COR-L47 (cell line): ENCODE data around the gene THADA.

Experiments used
- DNase-seq: peaks from one replicate; lab custom pipeline; 2025; lab: John Stamatoyannopoulos, UW

THADA gene

GRCh38 chr2:43509886-43510285 lies 86.0 kb downstream of the THADA start:
- DNase-seq, result no peak

DNA sequence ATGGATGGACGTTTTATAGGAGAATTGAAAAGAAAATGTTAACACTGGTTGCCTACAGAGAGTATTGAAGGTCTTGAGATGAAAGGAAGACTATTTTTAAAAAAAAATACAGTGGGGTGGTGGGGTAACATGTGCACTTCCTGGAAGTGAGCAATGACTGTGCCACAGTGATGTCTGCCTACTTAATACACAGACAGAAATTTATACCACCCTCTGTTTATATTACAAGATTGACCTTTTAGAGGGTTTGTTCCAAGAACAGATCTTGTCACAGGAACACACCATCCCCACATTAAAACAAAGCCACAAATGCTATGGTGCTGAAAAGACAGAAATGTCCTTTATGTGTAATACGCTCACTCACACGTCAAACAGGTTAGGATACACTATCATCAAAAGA lies 87.6 kb downstream of the THADA start:
- no peak for DNase-seq

GRCh38 chr2:43507137-43507536 lies 88.7 kb downstream of the THADA start:
- DNase-seq, result no peak

DNA sequence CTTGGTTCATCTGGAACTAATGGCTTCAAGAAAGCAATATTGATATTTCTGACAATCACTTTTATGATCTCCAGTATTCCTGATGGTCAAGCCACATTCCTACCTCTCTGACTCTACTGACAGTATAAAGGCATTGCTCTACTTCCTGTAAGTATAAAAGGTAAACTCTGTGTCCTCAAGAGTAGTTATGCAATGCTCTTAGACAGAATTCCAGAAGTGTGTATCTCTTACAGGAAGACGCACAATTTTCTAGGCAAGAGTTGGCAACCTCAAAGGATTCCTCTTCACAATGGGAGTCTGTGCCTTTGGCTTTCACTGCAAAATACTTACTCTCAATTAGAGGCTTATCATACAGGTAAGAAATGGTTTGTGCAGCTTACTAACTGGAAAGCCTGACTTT lies 100.1 kb downstream of the THADA start:
- no peak for DNase-seq

DNA sequence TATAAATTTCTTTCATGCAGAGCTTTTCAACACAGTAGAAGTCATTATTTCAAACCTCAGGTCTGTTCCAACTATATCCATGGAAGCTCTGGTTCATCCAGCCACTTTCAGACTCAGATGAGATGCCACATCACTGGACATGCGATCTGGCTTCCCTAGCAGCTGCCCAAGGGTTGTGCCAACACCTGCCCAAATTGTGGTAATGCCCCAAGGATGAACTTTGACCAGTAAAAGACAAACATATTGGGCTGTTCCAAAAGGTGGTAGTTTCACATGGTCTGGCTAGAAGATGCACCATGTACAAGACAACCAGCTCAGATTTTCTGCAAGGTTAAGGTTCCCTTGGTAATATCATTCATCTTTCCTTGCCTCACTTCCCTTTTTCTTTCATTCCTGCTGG lies 101.9 kb downstream of the THADA start:
- DNase-seq, result no peak

DNA sequence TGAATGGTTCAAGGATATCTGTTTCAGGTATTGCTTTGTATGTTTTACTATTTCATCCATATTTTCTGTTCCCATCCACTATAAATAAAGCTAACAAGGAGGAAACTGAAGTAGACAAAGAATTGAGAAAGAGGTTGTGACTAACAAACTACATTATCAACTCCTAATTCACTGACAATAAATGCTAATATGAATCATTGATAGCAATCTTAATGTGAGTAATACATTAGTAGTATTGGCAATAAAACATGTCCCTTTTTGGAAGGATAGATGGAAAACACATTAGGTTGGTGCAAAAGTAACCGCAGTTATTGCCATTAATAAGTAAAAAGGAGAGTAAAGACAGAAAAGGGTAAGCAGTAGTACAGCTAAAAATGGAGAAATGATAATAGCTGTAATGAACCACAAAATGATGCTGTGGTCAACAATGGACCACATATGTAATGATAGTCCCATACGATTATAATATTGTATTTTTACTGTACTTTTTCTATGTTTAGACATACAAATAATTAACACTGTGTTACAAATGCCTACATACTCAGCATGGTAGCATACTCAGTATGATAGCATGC lies 104.7 kb downstream of the THADA start:
- no peak for DNase-seq

DNA sequence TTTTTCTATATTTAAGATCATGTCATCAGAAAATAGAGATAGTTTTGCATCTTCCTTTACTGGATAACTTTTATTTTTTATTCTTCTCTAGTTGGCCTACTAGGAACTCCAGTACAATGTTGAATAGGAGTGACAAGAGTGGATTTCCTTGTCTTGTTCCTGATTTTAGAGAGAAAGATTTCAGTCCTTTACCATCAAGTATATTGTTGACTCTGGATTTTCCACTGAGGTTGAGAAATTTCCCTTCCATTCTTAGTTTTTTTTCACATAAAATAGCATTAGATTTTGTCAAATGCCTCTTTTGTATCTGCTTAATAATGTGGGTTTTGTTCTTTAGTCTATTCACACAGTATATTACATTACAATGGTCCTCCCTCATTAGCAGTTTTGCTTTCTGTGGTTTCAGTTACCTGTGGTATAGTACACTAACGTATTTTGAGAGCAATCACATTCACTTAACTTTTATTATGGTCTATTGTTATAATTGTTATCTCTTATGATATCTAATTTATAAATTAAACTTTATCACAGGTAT lies 105.5 kb downstream of the THADA start:
- DNase-seq, result no peak

DNA sequence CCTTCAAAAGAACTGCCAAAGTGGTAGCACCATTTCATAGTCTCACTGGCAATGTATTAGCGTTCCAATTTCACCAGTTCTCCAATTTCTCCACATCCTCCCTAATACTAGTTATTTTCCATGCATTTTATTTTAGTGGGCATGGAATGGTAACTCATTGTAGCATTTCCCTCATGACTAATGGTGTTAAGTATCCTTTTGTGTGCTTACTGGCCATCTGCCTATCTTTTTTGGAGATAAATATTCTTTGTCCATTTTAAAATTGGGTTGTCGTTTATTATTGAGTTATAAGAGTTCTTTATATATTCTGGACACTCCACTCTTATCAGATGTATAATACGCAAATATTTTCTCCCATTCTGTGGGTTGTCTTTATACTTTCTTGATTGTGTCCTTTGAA lies 107.1 kb downstream of the THADA start:
- no peak for DNase-seq

DNA sequence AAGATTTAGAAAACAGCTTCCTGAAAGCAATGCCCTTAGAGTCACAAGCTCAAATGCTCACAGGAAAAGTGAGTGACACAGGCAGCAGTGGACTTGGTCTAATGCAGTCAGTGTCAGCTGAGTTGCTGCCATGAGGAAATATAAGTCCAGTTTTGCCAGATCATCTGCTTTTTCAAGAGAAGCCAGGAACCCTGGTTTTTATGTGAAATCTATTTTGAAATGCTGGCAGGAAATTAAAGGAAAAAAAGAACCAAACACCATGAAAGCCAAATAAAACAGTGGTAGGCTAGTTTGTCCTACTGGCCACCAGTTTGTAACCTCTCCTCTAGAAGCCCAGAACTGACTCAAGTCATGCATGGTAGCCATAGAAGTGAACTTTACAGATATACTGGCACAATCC lies 109.2 kb downstream of the THADA start:
- DNase-seq, result no peak

GRCh38 chr2:43484323-43484930 lies 111.4 kb downstream of the THADA start:
- DNase-seq, result peak; percentile 68

DNA sequence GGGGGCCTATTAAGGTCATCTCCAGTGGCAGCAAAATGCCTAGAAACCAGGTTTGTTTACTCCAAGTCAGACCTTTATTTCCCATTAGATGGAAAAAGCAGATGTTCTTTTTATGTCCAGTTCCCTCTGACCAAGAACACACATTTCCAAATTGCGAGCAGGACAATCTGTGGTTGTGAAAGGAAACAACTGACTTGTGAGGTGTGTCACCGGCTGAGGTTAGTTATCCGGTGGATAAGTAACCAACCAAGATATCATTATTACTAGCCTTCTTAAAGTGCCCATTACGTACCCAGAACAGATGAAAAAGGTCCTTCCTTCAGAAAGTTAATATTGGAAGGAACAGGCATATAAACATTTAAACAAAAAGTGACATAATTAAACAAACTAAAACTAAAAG lies 112.9 kb downstream of the THADA start:
- no peak for DNase-seq

GRCh38 chr2:43481927-43482542 lies 113.8 kb downstream of the THADA start:
- DNase-seq, result no peak

DNA sequence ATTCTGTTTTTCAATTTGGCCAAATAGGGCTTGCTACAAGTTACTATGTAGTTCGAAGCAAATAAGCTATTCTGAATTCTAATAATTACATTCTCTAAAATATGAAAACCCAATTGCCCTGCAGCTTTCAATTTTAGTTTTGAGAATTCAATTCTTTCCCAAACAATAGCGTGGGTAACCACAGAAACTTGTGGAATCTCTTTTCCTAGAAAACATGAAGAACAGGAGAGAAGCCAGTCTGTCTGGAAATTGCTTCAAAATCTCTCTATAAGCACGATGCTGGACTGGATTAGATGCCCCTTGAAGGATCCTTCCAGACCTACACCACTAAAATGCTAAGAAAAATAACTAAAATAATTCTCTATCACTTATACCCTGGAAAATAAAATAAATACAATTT lies 115.0 kb downstream of the THADA start:
- DNase-seq, result no peak

- DNase-seq, result no peak
These were observed 117.3 kb downstream of the THADA start for GRCh38 chr2:43478412-43479086.

DNA sequence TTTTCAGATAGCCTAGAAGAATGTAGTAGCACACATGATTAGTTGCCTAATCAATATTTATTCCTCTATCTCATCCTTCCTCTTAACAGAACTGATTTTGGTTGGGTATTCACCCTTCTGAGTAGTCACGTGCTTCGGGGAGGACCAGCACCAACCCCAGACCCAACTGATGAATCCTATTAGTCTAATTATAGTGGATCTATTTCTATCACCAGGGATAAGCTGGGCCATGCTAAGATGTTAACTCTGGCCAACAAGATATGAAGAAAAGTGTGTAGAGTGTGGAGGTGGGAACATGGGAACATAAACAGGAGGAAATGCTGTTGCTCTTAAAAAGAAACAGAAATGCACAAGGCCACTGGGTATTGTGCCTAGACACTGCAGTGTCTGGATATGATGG lies 119.9 kb downstream of the THADA start:
- DNase-seq, result no peak

DNA sequence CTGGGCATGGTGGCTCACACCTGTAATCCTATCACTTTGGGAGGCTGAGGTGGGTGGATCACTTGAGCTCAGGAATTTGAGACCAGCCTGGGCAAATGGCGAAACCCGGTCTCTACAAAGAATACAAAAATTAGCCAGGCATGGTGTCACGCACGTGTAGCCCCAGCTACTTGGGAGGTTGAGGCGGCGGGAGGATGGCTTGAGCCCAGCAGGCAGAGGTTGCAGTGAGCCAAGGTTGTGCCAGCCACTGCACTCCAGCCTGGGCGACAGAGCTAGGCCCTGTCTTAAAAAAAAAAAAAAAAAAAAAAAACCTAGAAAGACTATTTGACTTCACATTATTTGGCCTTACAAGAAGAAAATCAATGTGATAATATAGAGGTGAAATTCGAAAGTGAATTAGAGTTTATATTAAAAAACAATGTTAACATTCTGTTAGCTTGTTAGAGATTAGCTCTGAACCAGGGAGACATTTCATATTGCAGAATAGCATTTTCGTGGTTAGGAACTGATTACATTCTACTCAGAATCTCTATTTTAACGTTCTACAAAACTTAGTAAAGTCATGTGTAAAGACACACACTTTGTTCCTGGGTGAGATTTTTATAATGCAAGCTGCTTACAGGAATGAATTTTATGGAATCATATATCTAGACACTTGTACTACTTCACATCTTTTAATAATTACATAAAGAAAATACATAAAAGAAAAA lies 120.5 kb downstream of the THADA start:
- no peak for DNase-seq

DNA sequence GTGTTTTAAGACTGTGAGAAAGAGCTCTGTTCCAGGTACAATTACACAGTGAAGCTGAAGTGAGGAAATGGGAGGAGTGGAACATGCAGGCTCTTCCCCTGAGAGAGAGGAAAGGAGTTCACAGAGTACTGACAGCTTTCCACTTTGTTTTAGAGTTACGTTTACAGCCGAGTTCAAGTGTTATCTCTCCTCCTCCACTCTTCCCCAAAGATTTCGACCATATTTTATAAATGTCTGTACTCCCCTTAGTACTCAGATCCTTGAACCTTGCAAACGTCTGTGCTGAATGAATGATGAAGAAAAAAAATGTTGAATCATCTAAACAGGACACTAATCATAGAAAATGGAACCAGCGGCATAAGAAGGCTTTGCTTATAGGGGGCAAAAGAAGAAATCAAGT lies 121.6 kb downstream of the THADA start:
- no peak for DNase-seq

DNA sequence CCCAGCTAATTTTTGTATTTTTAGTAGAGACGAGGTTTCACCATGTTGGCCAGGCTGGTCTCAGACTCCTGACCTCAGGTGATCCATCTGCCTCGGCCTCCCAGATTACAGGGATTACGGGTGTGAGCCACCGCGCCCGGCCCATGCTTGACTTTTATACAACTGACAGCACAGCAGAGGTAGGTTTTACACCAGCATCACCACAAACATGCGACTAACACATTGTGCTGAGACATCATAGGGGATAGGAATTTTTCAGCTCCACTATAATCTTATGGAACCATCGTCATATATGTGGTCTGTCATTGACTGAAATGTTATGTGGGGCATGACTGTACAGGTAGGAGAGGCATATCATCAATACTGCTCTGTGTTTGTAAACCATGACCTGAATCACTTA lies 122.1 kb downstream of the THADA start:
- DNase-seq, result no peak

GRCh38 chr2:43472527-43473194 lies 123.2 kb downstream of the THADA start:
- no peak for DNase-seq

GRCh38 chr2:43469713-43470112 lies 126.1 kb downstream of the THADA start:
- DNase-seq, result no peak

- no peak for DNase-seq
These were observed 126.7 kb downstream of the THADA start for GRCh38 chr2:43469094-43469493.

- no peak for DNase-seq
These were observed 127.9 kb downstream of the THADA start for GRCh38 chr2:43467891-43468290.
